GM19452 (cell line): ENCODE results near the gene SSBP2.

Source experiments
- ATAC-seq: cut with Tn5 transposase; IDR thresholded peaks from one replicate; pipeline ENCODE4 v1.9.1; 2021; ENCODE audit not compliant: unreplicated experiment

SSBP2 gene

GRCh38 chr5:81401266-81401665 lies 349.6 kb downstream of the SSBP2 start:
- ATAC-seq: no peak

- no peak for ATAC-seq
These were observed 350.5 kb downstream of the SSBP2 start for GRCh38 chr5:81400375-81400774.

- ATAC-seq: no peak
These were observed 352.2 kb downstream of the SSBP2 start for GRCh38 chr5:81398741-81399140.

- ATAC-seq: no peak
These were observed 353.7 kb downstream of the SSBP2 start for GRCh38 chr5:81397176-81397575.

- no peak for ATAC-seq
These were observed 355.6 kb downstream of the SSBP2 start for GRCh38 chr5:81395262-81395661.

- ATAC-seq: no peak
These were observed 356.8 kb downstream of the SSBP2 start, which contains the start of gene ACOT12 for GRCh38 chr5:81393783-81394718. TSS of gene ACOT12 (minus strand) at chr5:81394134. CDS start at chr5:81394114, 20 bp downstream.

- no peak for ATAC-seq
These were observed 357.5 kb downstream of the SSBP2 start for GRCh38 chr5:81393430-81393782.

GRCh38 chr5:81389025-81389424 lies 361.9 kb downstream of the SSBP2 start:
- no peak for ATAC-seq

- ATAC-seq: no peak
These were observed 362.7 kb downstream of the SSBP2 start for GRCh38 chr5:81388169-81388568.

GRCh38 chr5:81383867-81384266 lies 367.0 kb downstream of the SSBP2 start:
- no peak for ATAC-seq

GRCh38 chr5:81371354-81371876 lies 379.5 kb downstream of the SSBP2 start:
- no peak for ATAC-seq

- no peak for ATAC-seq
These were observed 380.0 kb downstream of the SSBP2 start for GRCh38 chr5:81370912-81371311.

- ATAC-seq: no peak
These were observed 385.4 kb downstream of the SSBP2 start for GRCh38 chr5:81365541-81365940.

GRCh38 chr5:81363093-81363871 lies 387.6 kb downstream of the SSBP2 start:
- no peak for ATAC-seq
